ENCODE results near the gene SNAI3. TPM values are rescaled to one million over a fixed set of nuclear protein-coding genes. Genes with fewer than 3 reads are reported as not detected.
"Not testable (repeated sequence)": the region's sequence is repeated elsewhere in the genome, so short reads cannot be mapped to it uniquely, and the experiment has no call there.

Gene SNAI3
- total RNA-seq, 1 donor from 2014 or later: 2.9 TPM

DNA sequence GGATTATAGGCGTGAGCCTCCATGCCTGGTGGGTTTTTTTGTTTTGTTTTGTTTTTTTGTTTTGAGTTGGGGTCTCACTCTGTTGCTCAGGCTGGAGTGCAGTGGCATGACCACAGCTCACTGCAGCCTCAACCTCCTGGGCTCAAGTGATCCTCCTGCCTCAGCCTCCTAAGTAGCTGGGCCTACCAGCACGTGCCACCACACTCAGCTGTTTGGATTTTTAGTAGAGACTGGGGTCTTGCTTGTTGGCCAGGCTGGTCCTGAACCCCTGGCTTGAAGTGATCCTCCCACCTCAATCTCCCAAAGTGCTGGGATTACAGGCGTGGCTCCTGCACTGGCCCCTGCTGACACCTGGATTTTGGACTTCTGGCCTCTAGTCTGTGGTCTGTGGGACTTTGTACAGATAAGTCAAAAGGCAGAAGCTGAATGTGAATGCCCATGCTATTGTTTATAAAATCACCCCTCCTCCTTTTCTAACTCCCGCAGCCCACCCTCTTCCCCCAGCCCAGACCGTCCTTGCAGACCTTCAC lies 5.7 kb downstream of the SNAI3 start:
- intact Hi-C loops (cut with DNase I): no loop called here
- ATAC-seq (no peak), DNase-seq (ENCODE audit: missing footprints) (no peak)

DNA sequence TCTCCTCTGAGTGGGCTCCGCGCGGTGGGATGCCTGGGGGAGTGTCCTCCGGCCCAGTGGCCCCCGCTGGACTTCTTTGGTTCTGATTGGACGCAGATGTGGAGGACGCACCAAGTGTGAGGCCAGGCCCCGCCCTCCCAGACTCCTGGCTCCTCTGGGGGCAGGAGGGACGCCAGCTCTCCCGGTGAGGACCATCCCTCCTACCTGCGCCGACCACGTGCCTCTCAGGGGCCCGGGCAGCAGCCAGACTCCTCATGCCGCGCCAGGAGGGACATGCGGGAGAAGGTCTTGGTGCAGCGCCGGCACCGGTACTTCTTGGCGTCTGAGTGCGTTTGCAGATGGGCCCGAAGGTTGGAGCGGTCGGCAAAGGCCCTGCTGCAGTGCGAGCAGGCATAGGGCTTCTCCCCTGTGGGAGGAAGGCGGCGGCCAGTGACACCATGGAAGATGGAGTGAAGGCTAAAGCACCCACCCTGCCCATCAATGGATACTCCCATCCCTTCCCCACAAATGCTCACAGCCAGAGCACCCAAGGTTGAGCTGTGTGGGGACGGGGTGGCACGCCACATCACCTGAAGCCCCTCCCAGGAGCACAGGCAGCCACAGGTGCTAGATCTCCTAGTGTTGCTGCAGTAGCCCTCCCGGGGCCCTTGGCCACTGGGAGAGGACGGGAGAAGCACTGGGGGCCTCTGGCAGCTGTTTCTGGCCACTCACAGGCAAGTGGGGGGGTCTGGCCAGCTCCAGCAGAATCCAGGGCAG lies 7.9 kb downstream of the SNAI3 start:
- intact Hi-C loops (cut with DNase I): no loop called here
- ATAC-seq (no peak), DNase-seq (ENCODE audit: missing footprints) (no peak)

DNA sequence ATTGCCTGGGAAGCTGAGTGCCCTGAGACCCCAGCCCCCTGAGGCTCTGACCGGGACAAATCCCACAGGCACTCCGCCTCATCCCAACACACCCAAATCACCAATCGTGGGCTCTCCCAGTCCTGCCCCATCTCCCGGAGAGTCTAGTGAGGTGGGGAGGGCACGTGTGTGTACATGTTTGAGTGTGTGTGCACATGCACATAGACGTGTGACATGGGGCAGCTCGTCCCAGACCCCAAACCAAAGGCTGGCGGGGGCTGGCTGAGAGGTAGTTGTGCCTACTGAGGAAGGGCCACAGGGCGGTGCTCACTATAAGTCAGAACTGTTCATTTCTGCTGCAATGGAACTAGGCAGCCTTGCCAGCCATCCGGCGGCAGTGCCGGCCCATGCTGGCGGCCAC lies 8.6 kb downstream of the SNAI3 start:
- DNase-seq (ENCODE audit: missing footprints) (no peak), ATAC-seq (no peak)
- intact Hi-C loops (cut with DNase I): no loop called here

DNA sequence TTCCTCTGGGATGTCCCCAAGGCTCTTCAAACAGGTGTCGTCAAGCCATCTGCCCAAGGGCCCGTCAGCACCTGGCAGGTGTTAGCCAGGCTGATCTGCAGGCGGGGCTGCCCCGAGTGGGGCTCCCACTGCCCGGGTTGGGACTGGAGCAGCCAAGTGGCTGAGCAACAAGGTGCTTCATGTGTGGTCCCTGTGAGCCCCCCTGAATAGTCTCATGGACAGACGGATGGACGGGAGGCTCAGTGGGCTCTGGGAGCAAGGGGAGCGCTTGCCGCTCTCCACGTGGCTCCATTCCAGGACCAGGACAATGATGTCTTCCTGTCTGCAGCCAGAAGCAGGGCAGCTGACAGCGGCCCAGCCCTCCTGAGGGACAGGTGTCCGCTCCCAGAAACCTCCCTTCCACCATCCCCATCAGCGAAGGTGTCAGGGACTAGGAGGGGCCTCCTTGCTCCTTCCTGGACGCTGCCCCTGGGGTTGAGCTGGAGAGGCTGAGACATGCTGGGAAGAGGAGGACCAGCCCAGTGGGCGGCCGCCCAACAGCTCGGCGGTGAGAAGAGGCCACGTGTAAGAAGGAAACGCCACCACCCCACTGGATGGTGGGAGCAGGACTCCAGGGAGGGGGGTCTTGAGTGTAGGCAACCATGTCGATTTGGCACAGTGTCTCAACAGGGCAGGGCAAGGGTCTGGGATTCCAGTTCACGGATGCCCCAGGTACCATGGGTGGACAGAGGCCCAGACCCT lies 9.6 kb downstream of the SNAI3 start:
- DNase-seq (ENCODE audit: missing footprints) (no peak), ATAC-seq (no peak)
- intact Hi-C loops (cut with DNase I): no loop called here

DNA sequence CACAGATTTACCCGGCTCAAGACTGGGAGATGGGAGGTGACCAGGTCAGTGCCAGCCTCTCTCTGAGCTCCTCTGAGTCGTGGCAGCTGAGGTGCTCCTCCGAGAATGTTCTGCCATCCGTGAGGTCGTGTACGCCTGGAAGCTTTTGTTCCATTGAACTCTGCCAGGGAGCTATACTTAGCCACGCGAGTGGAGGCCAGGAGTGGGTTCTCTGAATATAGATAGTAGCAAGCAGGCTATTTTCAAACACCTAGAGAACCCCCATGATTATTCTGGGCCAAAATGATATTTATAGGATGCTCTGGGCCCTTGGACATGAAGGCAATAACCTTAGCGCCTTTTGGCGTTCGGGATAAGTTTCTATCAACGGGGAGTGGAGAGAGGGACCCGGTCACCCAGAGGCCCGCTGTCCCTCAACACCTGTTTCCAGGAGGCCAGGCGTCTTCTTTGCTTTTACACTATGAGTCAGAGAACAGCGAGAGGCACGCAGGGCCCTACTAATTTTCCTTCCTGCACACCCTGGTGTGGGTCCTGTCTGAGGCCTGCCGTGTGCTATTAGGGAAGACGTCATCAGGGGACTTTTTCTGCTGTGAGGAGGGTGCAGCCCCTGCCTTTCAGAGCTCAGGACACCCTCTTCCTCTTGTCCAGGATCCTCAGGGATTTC lies 12.5 kb downstream of the SNAI3 start:
- DNase-seq (ENCODE audit: missing footprints): no peak
- intact Hi-C loops (cut with DNase I): no loop called here
- ATAC-seq: peak; percentile 88

DNA sequence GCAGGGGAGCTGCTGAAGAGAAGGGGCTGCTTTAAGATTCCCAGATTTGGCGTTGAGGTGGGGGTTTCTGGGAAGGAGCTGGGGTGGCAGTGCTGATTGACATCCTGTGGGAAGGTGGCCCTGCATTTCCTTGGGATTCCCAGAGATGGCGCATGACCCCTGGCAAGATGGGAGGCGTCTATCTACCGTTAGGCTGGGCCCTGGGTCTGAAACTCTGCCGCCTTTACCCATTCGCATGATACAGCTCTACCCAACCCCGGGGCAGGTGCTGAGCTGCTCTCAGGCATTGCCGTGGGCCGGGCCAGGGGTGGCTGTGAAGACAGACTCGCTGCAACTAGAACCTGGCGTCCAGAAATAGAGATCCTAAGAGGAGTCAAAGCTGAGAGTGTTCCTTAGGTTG lies 13.5 kb downstream of the SNAI3 start:
- intact Hi-C loops (cut with DNase I): no loop called here
- no peak for DNase-seq (ENCODE audit: missing footprints)
- ATAC-seq: peak; percentile 21

DNA sequence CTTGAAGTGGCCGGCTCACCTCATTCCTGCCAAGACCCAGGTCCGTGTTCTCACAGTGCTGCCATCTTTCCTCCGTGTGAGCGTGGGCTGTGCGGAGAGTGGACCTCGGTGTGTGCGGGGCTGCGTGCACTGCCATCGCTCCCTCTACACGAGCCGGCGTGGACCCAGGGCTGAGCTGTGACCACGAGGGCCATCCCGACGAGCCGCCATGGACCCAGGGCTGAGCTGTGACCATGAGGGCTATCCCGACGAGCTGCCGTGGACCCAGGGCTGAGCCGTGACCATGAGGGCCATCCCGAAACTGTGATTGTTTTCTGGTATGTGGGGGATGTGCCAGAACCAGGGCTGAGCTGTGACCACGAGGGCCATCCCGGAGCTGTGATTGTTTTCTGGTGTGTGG lies 14.5 kb downstream of the SNAI3 start:
- ATAC-seq (no peak), DNase-seq (ENCODE audit: missing footprints) (no peak)

DNA sequence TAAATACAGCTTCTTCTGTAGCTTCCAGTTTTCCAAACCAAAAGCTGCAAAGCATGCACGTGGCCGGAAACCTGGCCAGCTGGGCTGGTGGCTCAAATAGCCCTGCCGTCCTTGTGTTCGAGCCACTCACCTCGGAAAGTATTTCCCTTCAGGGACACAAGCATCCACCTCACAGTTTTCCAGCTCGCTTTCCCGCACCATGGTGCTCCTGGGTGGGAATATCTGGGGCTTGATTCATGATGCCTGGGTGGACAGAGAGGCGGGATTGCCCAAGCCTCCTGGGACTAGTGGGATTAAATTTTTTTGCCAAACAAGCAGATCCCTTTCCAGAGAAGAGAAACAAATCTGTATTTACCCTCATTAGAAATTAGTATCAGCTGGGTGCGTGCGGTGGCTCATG lies 16.3 kb downstream of the SNAI3 start:
- ATAC-seq (no peak), DNase-seq (ENCODE audit: missing footprints) (no peak)
- intact Hi-C loops (cut with DNase I): no loop called here

More for the DNA sequence above, 14.5 kb downstream of the SNAI3 start:
- intact Hi-C loops (cut with DNase I): no loop called here

DNA sequence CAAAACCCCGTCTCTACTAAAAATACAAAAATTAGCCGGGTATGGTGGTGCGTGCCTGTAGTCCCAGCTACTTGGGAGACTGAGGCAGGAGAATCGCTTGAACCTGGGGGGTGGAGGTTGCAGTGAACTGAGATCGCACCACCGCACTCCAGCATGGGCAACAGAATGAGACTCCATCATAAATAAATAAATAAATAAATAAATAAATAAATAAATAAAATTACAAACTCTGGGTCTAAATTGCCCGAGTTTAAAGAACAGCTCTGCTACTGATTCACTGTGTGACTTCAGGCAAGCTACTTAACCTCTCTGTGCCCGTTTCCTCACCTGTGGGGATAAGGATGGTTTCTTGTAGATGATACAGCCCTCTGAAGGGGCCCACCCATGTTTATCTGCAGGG lies 16.8 kb downstream of the SNAI3 start:
- ATAC-seq; intact Hi-C loops (cut with DNase I); DNase-seq (ENCODE audit: missing footprints): not testable (repeated sequence)

DNA sequence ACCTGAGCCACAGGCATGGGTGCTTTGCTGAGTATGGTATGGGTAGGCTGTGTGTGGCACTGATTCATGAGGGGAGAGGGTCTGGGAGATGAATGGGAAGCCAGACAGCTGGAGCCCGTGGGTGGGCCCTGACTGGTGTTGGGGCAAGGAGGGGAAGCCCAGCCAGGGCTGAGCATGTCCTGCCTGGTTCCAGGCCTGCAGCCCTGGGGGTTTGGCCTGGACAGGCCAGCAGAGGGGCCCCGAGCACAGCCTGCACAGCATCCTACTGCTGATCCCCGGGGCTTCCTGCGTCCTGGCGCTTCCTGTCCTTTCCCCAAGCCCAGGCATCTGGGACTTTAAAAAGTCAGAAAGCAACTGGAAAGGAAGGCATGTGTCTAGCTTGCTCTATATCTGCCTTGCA lies 18.8 kb downstream of the SNAI3 start:
- intact Hi-C loops (cut with DNase I): no loop called here
- ATAC-seq (no peak), DNase-seq (ENCODE audit: missing footprints) (no peak)

DNA sequence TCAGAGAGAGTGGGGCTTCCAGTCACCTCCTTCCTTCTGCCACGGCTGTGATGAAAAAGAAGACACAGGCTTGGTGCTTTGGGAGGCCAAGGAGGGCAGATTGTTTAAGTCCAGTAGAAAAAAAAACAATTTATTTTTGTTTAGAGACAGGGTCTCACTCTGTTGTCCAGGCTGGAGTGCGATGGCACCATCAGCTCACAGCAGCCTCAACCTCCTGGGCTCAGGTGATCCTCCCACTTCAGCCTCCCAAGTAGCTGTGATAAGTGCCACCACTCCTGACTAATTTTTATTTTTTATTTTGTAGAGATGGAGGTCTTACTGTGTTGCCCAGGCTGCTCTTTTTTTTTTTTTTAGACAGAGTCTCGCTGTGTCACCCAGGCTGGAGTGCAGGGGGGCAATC lies 20.7 kb downstream of the SNAI3 start:
- ATAC-seq (no peak), DNase-seq (ENCODE audit: missing footprints) (no peak)
- intact Hi-C loops (cut with DNase I): no loop called here

DNA sequence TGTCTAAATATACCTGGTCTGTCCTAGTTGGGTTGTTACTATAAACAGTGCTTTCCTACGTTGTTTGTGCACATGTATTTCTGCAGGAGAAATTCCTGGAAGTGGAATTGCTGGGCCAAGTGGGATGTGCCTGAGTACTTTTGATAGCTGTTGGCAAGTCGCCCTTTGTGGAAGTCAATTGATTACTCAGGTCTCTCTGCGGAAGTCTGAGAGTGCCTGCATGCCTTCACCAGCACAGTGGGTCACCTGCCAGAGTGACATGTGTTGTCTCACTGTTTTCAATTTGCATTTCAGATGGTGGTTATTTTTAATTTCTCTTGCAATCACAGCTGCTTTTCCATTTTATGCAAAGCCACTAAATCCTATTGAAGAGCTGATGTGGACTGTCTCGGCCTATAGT lies 21.2 kb downstream of the SNAI3 start:
- no peak for DNase-seq (ENCODE audit: missing footprints)
- intact Hi-C loops (cut with DNase I): no loop called here
- no peak for ATAC-seq

DNA sequence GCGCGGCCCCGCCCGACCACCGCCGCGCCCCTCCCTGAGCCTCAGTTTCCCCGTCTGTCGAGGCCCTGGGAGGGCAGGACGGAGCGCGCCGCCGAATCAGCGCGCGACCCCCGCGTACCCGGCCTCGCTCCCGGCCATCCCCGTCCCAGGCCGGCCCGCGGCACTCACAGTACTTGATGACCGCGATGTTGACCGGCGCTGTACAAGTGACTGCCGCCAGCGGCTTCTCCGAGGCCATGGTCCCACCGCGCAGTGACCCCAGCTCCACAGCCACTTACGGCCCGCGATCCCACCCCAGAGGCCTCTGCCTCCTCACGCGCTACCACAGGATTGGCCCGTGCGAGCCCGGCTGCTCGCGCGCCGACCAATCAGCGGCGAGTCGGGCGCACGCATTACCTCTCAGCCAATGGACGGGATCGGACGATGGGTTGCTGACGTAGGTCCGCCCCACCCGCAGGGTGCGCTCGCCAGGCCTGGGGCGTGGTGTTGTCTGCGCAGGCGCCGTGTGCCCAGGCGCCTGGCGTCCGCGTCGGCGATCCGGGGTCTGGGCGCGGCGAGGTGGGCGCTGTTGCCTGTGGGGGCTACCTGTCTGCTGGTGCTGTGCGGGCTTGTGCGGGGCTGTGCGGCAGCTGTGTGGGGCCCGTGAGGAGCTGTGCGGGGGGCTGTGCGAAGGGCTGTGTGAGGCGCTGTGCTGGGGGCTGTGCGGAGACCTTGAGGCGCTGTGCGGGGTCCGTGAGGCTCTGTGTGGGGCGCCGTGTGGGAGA lies 23.3 kb downstream of the SNAI3 start, which contains the start of gene MVD:
Gene MVD (minus strand): TSS at position 249 of the 764 bp plus-strand sequence. CDS start 11 bp downstream, at position 238.
- peak; percentile 98 for DNase-seq (ENCODE audit: missing footprints)
- intact Hi-C loops (cut with DNase I): loop anchor here (1.0 kb wide), 1 partner anchor 93 kb away; the partner anchor contains the start of gene ZC3H18
- ATAC-seq: peak; percentile 99

DNA sequence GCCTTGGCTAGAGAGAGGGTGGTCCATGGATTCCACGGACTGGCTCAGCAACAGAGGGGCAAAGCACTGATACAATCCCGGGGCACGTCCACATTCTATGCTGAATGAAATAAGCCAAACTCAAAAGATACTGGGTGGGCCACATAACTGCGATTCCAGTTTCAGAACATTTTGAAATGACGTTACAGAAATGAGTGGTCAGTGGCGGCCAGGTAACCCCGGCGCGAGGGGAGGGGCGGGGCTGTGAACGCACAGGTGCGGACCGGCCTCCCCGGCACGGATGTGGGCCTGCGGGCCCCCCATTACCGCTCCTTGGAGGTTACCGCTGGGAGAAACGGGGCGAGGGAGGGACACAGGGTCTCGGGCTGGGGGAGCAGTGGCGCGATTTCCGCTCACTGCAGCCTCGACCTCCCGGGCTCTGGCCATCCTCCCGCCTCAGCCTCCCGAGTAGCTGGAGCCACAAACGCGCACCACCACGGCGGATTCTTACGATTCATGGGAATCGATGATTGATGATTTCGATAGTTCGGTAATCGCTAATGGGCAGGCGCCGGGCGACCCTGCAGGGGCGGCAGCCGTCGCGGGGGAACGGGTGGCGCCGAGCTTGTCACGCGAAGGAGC lies 24.0 kb downstream of the SNAI3 start:
- DNase-seq (ENCODE audit: missing footprints) (no peak), ATAC-seq (no peak)
- intact Hi-C loops (cut with DNase I): no loop called here

DNA sequence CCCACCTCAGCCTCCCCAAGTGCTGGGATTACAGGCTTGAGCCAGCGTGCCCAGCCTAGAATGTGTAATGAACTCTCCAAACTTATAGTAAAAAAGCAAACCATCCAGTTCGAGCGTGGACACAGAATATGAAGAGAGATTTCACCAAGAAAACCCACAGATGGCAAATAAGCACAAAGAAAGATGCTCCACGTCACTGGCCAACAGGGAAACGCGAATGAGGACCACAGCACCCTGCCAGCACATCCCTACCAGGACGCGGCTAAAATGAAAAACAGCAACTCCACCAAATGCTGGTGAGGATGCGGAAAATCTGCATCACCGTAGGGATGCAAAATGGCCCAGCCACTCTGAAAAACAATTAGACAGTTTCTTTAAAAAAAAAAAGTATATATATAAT lies 24.8 kb downstream of the SNAI3 start:
- ATAC-seq (no peak), DNase-seq (ENCODE audit: missing footprints) (no peak)
- intact Hi-C loops (cut with DNase I): no loop called here

DNA sequence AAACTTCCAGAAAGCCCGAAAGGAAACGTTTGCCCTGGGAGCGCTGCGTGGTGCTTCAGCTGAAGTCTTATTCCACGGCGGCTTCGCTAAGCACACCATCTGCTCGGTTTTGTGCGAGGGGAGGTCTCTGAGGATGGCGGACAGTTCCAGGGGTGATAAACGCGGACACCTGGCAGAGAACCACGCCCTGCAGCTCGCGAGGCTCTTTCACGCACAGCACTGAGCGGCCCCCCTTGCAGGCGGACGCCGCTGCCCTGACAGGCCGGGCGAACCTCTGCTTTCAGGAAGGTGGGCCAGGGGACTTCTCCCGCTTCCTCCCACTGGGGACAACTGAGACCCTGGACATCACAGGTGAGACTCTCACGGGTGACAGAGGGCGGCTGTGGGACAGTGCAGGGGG lies 27.1 kb downstream of the SNAI3 start:
- DNase-seq (ENCODE audit: missing footprints) (no peak), ATAC-seq (no peak)
- intact Hi-C loops (cut with DNase I): no loop called here

DNA sequence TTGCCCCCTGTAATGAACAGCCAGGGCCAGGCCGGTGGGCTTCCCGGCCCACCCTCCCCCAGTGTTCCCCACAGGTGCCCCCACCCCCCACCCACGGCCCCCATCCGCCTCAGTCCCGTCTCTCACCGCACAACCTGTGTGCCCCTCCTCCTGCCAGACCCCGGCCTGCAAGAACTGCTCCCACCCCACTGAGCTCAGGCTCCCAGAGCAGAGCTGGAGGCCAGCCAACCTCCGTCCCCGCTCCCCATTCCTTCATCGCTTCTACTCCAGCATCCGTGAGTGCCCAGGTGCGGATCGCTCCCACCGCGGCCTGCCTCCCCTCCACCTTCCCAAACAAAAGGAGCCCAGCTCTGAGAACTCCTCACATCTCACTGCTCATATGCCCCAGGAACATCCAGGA lies 27.6 kb downstream of the SNAI3 start:
- ATAC-seq (no peak), DNase-seq (ENCODE audit: missing footprints) (no peak)
- intact Hi-C loops (cut with DNase I): no loop called here

DNA sequence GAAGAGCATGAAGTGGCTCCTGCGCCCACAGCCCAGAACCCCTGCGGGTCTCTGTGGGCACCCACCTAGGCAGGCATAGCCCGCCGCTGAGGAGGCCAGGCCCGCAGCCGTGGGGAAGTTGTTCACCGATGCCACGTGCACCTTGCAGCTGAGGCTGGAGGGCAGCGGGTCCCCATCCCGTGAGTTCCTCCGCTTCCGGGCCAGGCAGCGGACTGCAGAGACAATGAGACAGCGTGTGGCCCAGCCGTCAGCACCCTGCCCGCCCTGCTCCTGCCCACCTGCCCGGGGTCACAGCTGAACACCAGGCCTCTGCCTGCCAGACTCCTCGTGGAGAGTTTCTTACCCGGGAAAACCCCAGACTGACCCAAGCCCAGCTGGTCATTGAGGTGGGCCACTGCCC lies 28.9 kb downstream of the SNAI3 start:
- DNase-seq (ENCODE audit: missing footprints) (no peak), ATAC-seq (no peak)
- intact Hi-C loops (cut with DNase I): no loop called here
